H9 (cell line): ENCODE data around the gene TMEM178B. TPM values are rescaled to one million over a fixed set of nuclear protein-coding genes. Genes with fewer than 3 reads are reported as not detected.
"Not testable (repeated sequence)": the region's sequence is repeated elsewhere in the genome, so short reads cannot be mapped to it uniquely, and the experiment has no call there.

Source experiments
- DNase-seq: peaks from one replicate; pipeline ENCODE4 v3.0.0-alpha.2; 2017
- H2AFZ ChIP-seq: one replicate; pipeline ENCODE4 v1.6.1; 2013; ENCODE audit warnings: mild to moderate bottlenecking, low read length, control low read depth, moderate library complexity
- H2AK5ac ChIP-seq: 2 replicates; pipeline ENCODE4 v1.6.1; 2013; ENCODE audit warnings: low read length, control low read depth, mixed read lengths; ENCODE audit not compliant: insufficient read length
- H2BK120ac ChIP-seq: one replicate; pipeline ENCODE4 v1.6.1; 2013; ENCODE audit warnings: low read depth, mild to moderate bottlenecking, low read length, control low read depth, inconsistent platforms; ENCODE audit not compliant: poor library complexity, severe bottlenecking
- H2BK12ac ChIP-seq: 2 replicates; pipeline ENCODE4 v1.6.1; 2013; ENCODE audit warnings: low read length, control low read depth, mixed read lengths, low read depth; ENCODE audit not compliant: insufficient read length
- H2BK15ac ChIP-seq: 2 replicates; pipeline ENCODE4 v1.6.1; 2013; ENCODE audit warnings: low read depth, low read length, control low read depth
- H2BK20ac ChIP-seq: one replicate; pipeline ENCODE4 v1.6.1; 2013; ENCODE audit warnings: low read depth, mild to moderate bottlenecking, low read length, control low read depth, inconsistent platforms; ENCODE audit not compliant: poor library complexity, severe bottlenecking
- H2BK5ac ChIP-seq: 2 replicates; pipeline ENCODE4 v1.6.1; 2013; ENCODE audit warnings: low read length, control low read depth, mixed read lengths; ENCODE audit not compliant: insufficient read length
- H3K14ac ChIP-seq: 2 replicates; pipeline ENCODE4 v1.6.1; 2013; ENCODE audit warnings: low read length, control low read depth; ENCODE audit not compliant: insufficient read depth
- H3K18ac ChIP-seq: 2 replicates; pipeline ENCODE4 v1.6.1; 2013; ENCODE audit warnings: low read depth, mild to moderate bottlenecking, mixed read lengths, low read length, control low read depth; ENCODE audit not compliant: insufficient read length
- H3K23ac ChIP-seq: 2 replicates; pipeline ENCODE4 v1.6.1; 2013; ENCODE audit warnings: low read length, control low read depth, mixed read lengths, low read depth; ENCODE audit not compliant: insufficient read length
- H3K23me2 ChIP-seq: 2 replicates; pipeline ENCODE4 v1.6.1; 2013; ENCODE audit warnings: low read depth, mild to moderate bottlenecking, mixed read lengths, low read length, control low read depth; ENCODE audit not compliant: insufficient read length, poor library complexity, severe bottlenecking
- H3K27ac ChIP-seq: 2 replicates; pipeline ENCODE4 v1.5.1; 2013; ENCODE audit warnings: low read length, control low read depth, mixed read lengths, low read depth; ENCODE audit not compliant: insufficient read length
- H3K27me3 ChIP-seq: 2 replicates; pipeline ENCODE4 v1.6.1; 2013; ENCODE audit warnings: low read length, control low read depth, inconsistent platforms; ENCODE audit not compliant: insufficient read depth
- H3K4ac ChIP-seq: 2 replicates; pipeline ENCODE4 v1.6.1; 2013; ENCODE audit warnings: low read depth, mild to moderate bottlenecking, control low read depth, inconsistent platforms, low read length, moderate library complexity
- H3K4me1 ChIP-seq: 2 replicates; pipeline ENCODE4 v1.6.1; 2013; ENCODE audit warnings: low read length, control low read depth, inconsistent platforms; ENCODE audit not compliant: insufficient read depth
- H3K4me2 ChIP-seq: 2 replicates; pipeline ENCODE4 v1.6.1; 2013; ENCODE audit warnings: low read length, control low read depth, mixed read lengths; ENCODE audit not compliant: insufficient read length, insufficient read depth
- H3K56ac ChIP-seq: 2 replicates; pipeline ENCODE4 v1.6.1; 2013; ENCODE audit warnings: low read depth, mild to moderate bottlenecking, mixed read lengths, low read length, control low read depth; ENCODE audit not compliant: insufficient read length
- H3K79me1 ChIP-seq: 2 replicates; pipeline ENCODE4 v1.6.1; 2013; ENCODE audit warnings: low read depth, mild to moderate bottlenecking, moderate library complexity, low read length, control low read depth, inconsistent platforms; ENCODE audit not compliant: insufficient read depth, poor library complexity, severe bottlenecking
- H3K79me2 ChIP-seq: 2 replicates; pipeline ENCODE4 v1.6.1; 2013; ENCODE audit warnings: low read length, control low read depth, inconsistent platforms; ENCODE audit not compliant: insufficient read depth
- H3K9ac ChIP-seq: 2 replicates; pipeline ENCODE4 v1.6.1; 2013; ENCODE audit warnings: low read length, control low read depth, mixed read lengths; ENCODE audit not compliant: insufficient read length; ENCODE audit errors: extremely low read depth
- H3K9me3 ChIP-seq: one replicate; pipeline ENCODE4 v1.6.1; 2013; ENCODE audit warnings: low read depth, low read length, inconsistent platforms; ENCODE audit not compliant: control insufficient read depth
- H3T11ph ChIP-seq: one replicate; pipeline ENCODE4 v1.6.1; 2013; ENCODE audit warnings: mild to moderate bottlenecking, low read length, control low read depth, inconsistent platforms
- H4K20me1 ChIP-seq: one replicate; pipeline ENCODE4 v1.6.1; 2013; ENCODE audit not compliant: control insufficient read depth, insufficient read length, insufficient read depth
- H4K5ac ChIP-seq: 2 replicates; pipeline ENCODE4 v1.6.1; 2013; ENCODE audit warnings: low read depth, mild to moderate bottlenecking, mixed read lengths, low read length, control low read depth; ENCODE audit not compliant: insufficient read length
- H4K8ac ChIP-seq: replicated peaks from 2 replicates; pipeline ENCODE4 v1.6.1; 2013; ENCODE audit warnings: low read length, control low read depth, mixed read lengths, low read depth; ENCODE audit not compliant: insufficient read length
- H4K91ac ChIP-seq: 2 replicates; pipeline ENCODE4 v1.6.1; 2013; ENCODE audit warnings: low read depth, mild to moderate bottlenecking, moderate library complexity, mixed read lengths, low read length, control low read depth; ENCODE audit not compliant: insufficient read length
- H3K27ac Mint-ChIP-seq, 3 experiments: 2 replicates in 2 of 3; 3 replicates in 1 of 3; pipeline ENCODE4 v1.8.0; 2020 to 2021; ENCODE audit warnings: mixed read lengths in 3 of 3, mild to moderate bottlenecking in 1 of 3, moderate library complexity in 1 of 3
- H3K27me3 Mint-ChIP-seq: 2 replicates; pipeline ENCODE4 v1.8.0; 2021; ENCODE audit warnings: low read depth, mild to moderate bottlenecking, moderate library complexity, mixed read lengths
- H3K36me3 Mint-ChIP-seq, 3 experiments: 2 replicates in 2 of 3; 3 replicates in 1 of 3; pipeline ENCODE4 v1.8.0; 2020 to 2021; ENCODE audit warnings: low read depth in 3 of 3, mixed read lengths in 3 of 3; ENCODE audit not compliant: insufficient read depth in 1 of 3
- H3K4me1 Mint-ChIP-seq, 2 experiments: 2 replicates each; pipeline ENCODE4 v1.8.0; 2020; ENCODE audit warnings: mixed read lengths in 2 of 2
- H3K4me3 Mint-ChIP-seq, 2 experiments: 2 replicates in 1 of 2; 3 replicates in 1 of 2; pipeline ENCODE4 v1.8.0; 2020 to 2021; ENCODE audit warnings: mild to moderate bottlenecking in 2 of 2, mixed read lengths in 2 of 2, moderate library complexity in 1 of 2
- H3K9me3 Mint-ChIP-seq, 2 experiments: 2 replicates in 1 of 2; 3 replicates in 1 of 2; pipeline ENCODE4 v1.8.0; 2020; ENCODE audit warnings: mild to moderate bottlenecking in 2 of 2, mixed read lengths in 2 of 2, moderate library complexity in 1 of 2
- WGBS: extraction: QIAGEN DNeasy Blood & Tissue Kit; methylation state at CpG from one replicate; pipeline ENCODE4 v1.1.7; 2013; ENCODE audit warnings: missing lambda C conversion rate, low lambda C conversion rate, mixed read lengths; ENCODE audit not compliant: insufficient read length; ENCODE audit errors: extremely low coverage; 5-methylcytosine and 5-hydroxymethylcytosine counted together
- total RNA-seq: library from RNA; stranded (reverse); gene quantifications from 2 replicates; pipeline ENCODE4 v1.2.1, GENCODE V29; 2021
- TF ChIP-seq, protein P1 (sequence below): fragments of 200-600 bp; sonication (generic); conservative IDR thresholded peaks from 3 replicates; pipeline ENCODE4 v1.8.0; 2021; ENCODE audit warnings: antibody characterized with exemption, mild to moderate bottlenecking

Gene TMEM178B
- total RNA-seq, 1 experiment from 2014 or later: 11.3 TPM

DNA sequence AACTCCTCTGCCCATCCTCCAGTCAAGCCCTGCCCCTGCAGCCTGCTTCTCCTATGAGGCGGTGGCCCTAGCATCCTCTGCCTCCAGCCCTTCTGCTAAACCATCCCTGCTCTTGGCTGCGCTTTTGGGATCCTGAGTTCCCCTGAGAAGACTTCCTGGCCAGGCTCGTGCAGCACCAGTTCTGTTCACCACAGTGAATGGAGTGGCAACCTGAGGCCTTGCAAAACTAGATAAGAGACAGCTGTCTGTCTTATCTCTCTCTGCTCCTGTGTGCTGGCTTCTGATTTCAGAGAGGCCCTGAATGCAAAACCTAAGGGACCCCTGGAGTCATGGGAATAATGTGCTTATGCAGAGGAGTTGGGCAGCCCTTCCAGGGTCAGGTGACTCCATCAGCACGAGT is 119.2 kb downstream of the TMEM178B start:
- Mint-ChIP-seq H3K27me3 (no peaks in the 10 kb centered on the region), H3K4me3 (no peak overlapping the region; a peak in 1 of 5 replicates), H3K36me3 (peaks cover 0 to 6% (median 0%) of the 10 kb centered on the region in 3 experiments; a peak in 2 of 7 replicates), H3K4me1 (peaks cover 8 to 11% of the 10 kb centered on the region in 2 experiments), H3K9me3 (peaks cover 3% of the 10 kb centered on the region in 2 experiments; a peak in 3 of 5 replicates), H3K27ac (peak overlapping the region in 1 of 3 experiments; percentile 72; a peak in 2 of 7 replicates)
- H2AK5ac ChIP-seq: no peak overlapping the region
- DNase-seq: no peak
- no CpG with 5 or more reads among the region's 4 CpGs for WGBS
- no peak overlapping the region for H2BK15ac ChIP-seq
- no peak overlapping the region for H2AFZ ChIP-seq
- H3T11ph ChIP-seq: no peak overlapping the region
- H2BK5ac ChIP-seq: no peak overlapping the region
- H3K56ac ChIP-seq: no peak overlapping the region
- H3K27me3 ChIP-seq: no peaks in the 10 kb centered on the region
- no peak overlapping the region for H4K8ac ChIP-seq
- no peak overlapping the region for H3K4me2 ChIP-seq
- H3K4me1 ChIP-seq: 0 out of 2 replicates have a peak, but pooled peaks cover under 1% of the 10 kb centered on the region
- no peak overlapping the region for H2BK12ac ChIP-seq
- TF ChIP-seq, protein P1, sequence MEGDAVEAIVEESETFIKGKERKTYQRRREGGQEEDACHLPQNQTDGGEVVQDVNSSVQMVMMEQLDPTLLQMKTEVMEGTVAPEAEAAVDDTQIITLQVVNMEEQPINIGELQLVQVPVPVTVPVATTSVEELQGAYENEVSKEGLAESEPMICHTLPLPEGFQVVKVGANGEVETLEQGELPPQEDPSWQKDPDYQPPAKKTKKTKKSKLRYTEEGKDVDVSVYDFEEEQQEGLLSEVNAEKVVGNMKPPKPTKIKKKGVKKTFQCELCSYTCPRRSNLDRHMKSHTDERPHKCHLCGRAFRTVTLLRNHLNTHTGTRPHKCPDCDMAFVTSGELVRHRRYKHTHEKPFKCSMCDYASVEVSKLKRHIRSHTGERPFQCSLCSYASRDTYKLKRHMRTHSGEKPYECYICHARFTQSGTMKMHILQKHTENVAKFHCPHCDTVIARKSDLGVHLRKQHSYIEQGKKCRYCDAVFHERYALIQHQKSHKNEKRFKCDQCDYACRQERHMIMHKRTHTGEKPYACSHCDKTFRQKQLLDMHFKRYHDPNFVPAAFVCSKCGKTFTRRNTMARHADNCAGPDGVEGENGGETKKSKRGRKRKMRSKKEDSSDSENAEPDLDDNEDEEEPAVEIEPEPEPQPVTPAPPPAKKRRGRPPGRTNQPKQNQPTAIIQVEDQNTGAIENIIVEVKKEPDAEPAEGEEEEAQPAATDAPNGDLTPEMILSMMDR: no peak
- H4K5ac ChIP-seq: no peak overlapping the region
- H3K27ac ChIP-seq: no peak overlapping the region
- H3K23ac ChIP-seq: no peak overlapping the region
- no peak overlapping the region for H3K9ac ChIP-seq
- H3K14ac ChIP-seq: no peak overlapping the region
- H3K23me2 ChIP-seq: no peaks in the 10 kb centered on the region
- no peaks in the 10 kb centered on the region for H4K20me1 ChIP-seq
- H3K4ac ChIP-seq: no peak overlapping the region
- no peaks in the 10 kb centered on the region for H3K79me2 ChIP-seq
- no peaks in the 10 kb centered on the region for H3K9me3 ChIP-seq
- H4K91ac ChIP-seq: no peak overlapping the region
- H3K79me1 ChIP-seq: no peaks in the 10 kb centered on the region
- no peak overlapping the region for H2BK120ac ChIP-seq
- H2BK20ac ChIP-seq: no peak overlapping the region
- H3K18ac ChIP-seq: no peak overlapping the region

DNA sequence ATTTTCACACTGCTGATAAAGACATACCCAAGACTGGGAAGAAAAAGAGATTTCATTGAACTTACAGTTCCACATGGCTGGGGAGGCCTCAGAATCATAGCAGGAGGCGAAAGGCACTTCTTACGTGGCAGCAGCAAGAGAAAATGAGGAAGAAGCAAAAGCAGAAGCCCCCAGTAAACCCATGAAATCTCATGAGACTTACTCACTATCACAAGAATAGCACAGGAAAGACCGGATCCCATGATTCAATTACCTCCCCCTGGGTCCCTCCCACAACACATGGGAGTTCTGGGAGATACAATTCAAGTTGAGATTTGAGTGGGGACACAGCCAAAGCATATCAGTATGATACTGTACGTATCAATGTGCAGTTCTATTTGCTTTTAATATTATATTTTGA is 121.9 kb downstream of the TMEM178B start:
- H3K27me3 ChIP-seq, H4K20me1 ChIP-seq, H3K4me1 ChIP-seq, H3K79me1 ChIP-seq, H3K9me3 ChIP-seq, H3T11ph ChIP-seq, H2BK20ac ChIP-seq, DNase-seq, H3K14ac ChIP-seq, H3K27me3 Mint-ChIP-seq, H2BK15ac ChIP-seq, H3K4me3 Mint-ChIP-seq, H4K5ac ChIP-seq, H3K79me2 ChIP-seq, H3K18ac ChIP-seq, H3K36me3 Mint-ChIP-seq, H3K4ac ChIP-seq, H2BK12ac ChIP-seq, H3K27ac Mint-ChIP-seq, H4K91ac ChIP-seq, H2AFZ ChIP-seq, H4K8ac ChIP-seq, H2BK120ac ChIP-seq, H3K23ac ChIP-seq, H3K56ac ChIP-seq, H3K4me2 ChIP-seq, H3K27ac ChIP-seq, H2BK5ac ChIP-seq, H3K23me2 ChIP-seq, H3K9ac ChIP-seq, H2AK5ac ChIP-seq, H3K9me3 Mint-ChIP-seq: not testable (repeated sequence)
- WGBS: no CpG with 5 or more reads among the region's 4 CpGs
- H3K4me1 Mint-ChIP-seq: peaks cover 15 to 23% of the 10 kb centered on the region in 2 experiments
